GM18502 (cell line): ENCODE measurements around the gene MYBBP1A.

Experiments used
- ATAC-seq: cut with Tn5 transposase; IDR thresholded peaks from one replicate; pipeline ENCODE4 v1.9.1; 2021; ENCODE audit warnings: mild to moderate bottlenecking; ENCODE audit not compliant: unreplicated experiment, poor library complexity

MYBBP1A gene

GRCh38 chr17:4508207-4508606, 47.0 kb downstream of the MYBBP1A start:
- ATAC-seq, result no peak

- ATAC-seq, result no peak
Observed at GRCh38 chr17:4507361-4508111, 47.6 kb downstream of the MYBBP1A start.

GRCh38 chr17:4506892-4507291, 48.3 kb downstream of the MYBBP1A start:
- no peak for ATAC-seq

- ATAC-seq, result no peak
Observed at GRCh38 chr17:4506175-4506813, 48.9 kb downstream of the MYBBP1A start.

- no peak for ATAC-seq
Observed at GRCh38 chr17:4505187-4505586, 50.0 kb downstream of the MYBBP1A start.

- ATAC-seq, result no peak
Observed at GRCh38 chr17:4504188-4504587, 51.0 kb downstream of the MYBBP1A start.

GRCh38 chr17:4503283-4504025, 51.7 kb downstream of the MYBBP1A start:
- ATAC-seq, result no peak

- ATAC-seq, result no peak
Observed at GRCh38 chr17:4502466-4503154, 52.6 kb downstream of the MYBBP1A start.

GRCh38 chr17:4501295-4501949, 53.8 kb downstream of the MYBBP1A start:
- no peak for ATAC-seq

GRCh38 chr17:4500191-4500571, 55.0 kb downstream of the MYBBP1A start:
- no peak for ATAC-seq

- no peak for ATAC-seq
Observed at GRCh38 chr17:4499431-4500190, 55.6 kb downstream of the MYBBP1A start.

GRCh38 chr17:4498461-4499397, 56.5 kb downstream of the MYBBP1A start, which contains the start of gene SPNS2:
Gene SPNS2 (plus strand): TSS chr17:4498881. CDS start chr17:4499048, 167 bp downstream.
- no peak for ATAC-seq

- ATAC-seq, result no peak
Observed at GRCh38 chr17:4497101-4497824, 57.9 kb downstream of the MYBBP1A start.

GRCh38 chr17:4492721-4493561, 62.2 kb downstream of the MYBBP1A start:
- no peak for ATAC-seq

GRCh38 chr17:4490637-4491061, 64.5 kb downstream of the MYBBP1A start:
- no peak for ATAC-seq

- no peak for ATAC-seq
Observed at GRCh38 chr17:4490109-4490591, 65.0 kb downstream of the MYBBP1A start.
